Ishikawa (cell line): ENCODE results near the gene PSPC1.

ENCODE experiments used
- CEBPB ChIP-seq: IDR thresholded peaks from 2 replicates; pipeline ENCODE4 v1.6.1; 2012
- CREB1 ChIP-seq: IDR thresholded peaks from 2 replicates; pipeline ENCODE4 v1.6.1; 2012; ENCODE audit warnings: low read depth
- EGR1 ChIP-seq: IDR thresholded peaks from 2 replicates; pipeline ENCODE4 v1.6.1; 2012
- EP300 ChIP-seq: IDR thresholded peaks from 2 replicates; pipeline ENCODE4 v1.6.1; 2012; ENCODE audit warnings: borderline replicate concordance
- FOXM1 ChIP-seq: IDR thresholded peaks from 2 replicates; pipeline ENCODE4 v1.6.1; 2012; ENCODE audit warnings: low read depth, borderline replicate concordance
- NFIC ChIP-seq: IDR thresholded peaks from 2 replicates; pipeline ENCODE4 v1.6.1; 2012
- RAD21 ChIP-seq: IDR thresholded peaks from 2 replicates; pipeline ENCODE4 v1.6.1; 2012; ENCODE audit warnings: low read depth
- TAF1 ChIP-seq: IDR thresholded peaks from 2 replicates; pipeline ENCODE4 v1.6.1; 2012; ENCODE audit warnings: low read depth, mild to moderate bottlenecking
- TCF12 ChIP-seq: IDR thresholded peaks from 2 replicates; pipeline ENCODE4 v1.6.1; 2012; ENCODE audit warnings: low read depth
- TEAD4 ChIP-seq: IDR thresholded peaks from 2 replicates; pipeline ENCODE4 v1.6.1; 2012
- YY1 ChIP-seq: IDR thresholded peaks from 2 replicates; pipeline ENCODE4 v1.6.1; 2012; ENCODE audit warnings: low read depth
- ZBTB7A ChIP-seq: IDR thresholded peaks from 2 replicates; pipeline ENCODE4 v1.6.1; 2012; ENCODE audit warnings: low read depth
- TF ChIP-seq, protein P1 (sequence below): IDR thresholded peaks from 2 replicates; pipeline ENCODE4 v1.6.1; 2012
- TF ChIP-seq, protein P2 (sequence below): IDR thresholded peaks from 2 replicates; pipeline ENCODE4 v1.6.1; 2012; ENCODE audit warnings: low read depth, mild to moderate bottlenecking
- TF ChIP-seq, protein P3 (sequence below): IDR thresholded peaks from 2 replicates; pipeline ENCODE4 v1.6.1; 2012

Gene PSPC1

DNA sequence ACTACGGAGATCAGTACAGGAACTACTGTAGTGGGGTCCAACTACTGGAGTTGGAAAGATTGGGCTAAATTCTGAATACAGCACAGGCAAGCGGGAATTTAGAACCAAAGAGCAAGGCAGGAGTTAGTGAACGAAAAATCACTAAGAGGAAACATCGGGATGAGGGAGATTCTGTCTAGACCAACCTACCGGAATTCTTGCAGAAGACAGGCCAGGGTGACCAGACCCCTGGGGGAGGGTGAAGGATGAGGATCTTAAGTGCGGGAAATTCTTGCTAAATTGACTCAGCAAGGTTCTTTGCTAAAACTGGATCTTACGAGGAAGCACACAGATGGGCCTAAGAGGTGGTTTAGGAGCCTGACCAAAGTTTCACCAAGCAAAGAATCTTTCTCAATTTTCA lies 13.2 kb upstream of the PSPC1 start:
- TF ChIP-seq CREB1, result no peak
- TF ChIP-seq TEAD4, result no peak
- TF ChIP-seq YY1, result no peak
- TF ChIP-seq FOXM1, result no peak
- TF ChIP-seq, protein P1, sequence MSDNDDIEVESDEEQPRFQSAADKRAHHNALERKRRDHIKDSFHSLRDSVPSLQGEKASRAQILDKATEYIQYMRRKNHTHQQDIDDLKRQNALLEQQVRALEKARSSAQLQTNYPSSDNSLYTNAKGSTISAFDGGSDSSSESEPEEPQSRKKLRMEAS, result no peak
- TF ChIP-seq, protein P2, sequence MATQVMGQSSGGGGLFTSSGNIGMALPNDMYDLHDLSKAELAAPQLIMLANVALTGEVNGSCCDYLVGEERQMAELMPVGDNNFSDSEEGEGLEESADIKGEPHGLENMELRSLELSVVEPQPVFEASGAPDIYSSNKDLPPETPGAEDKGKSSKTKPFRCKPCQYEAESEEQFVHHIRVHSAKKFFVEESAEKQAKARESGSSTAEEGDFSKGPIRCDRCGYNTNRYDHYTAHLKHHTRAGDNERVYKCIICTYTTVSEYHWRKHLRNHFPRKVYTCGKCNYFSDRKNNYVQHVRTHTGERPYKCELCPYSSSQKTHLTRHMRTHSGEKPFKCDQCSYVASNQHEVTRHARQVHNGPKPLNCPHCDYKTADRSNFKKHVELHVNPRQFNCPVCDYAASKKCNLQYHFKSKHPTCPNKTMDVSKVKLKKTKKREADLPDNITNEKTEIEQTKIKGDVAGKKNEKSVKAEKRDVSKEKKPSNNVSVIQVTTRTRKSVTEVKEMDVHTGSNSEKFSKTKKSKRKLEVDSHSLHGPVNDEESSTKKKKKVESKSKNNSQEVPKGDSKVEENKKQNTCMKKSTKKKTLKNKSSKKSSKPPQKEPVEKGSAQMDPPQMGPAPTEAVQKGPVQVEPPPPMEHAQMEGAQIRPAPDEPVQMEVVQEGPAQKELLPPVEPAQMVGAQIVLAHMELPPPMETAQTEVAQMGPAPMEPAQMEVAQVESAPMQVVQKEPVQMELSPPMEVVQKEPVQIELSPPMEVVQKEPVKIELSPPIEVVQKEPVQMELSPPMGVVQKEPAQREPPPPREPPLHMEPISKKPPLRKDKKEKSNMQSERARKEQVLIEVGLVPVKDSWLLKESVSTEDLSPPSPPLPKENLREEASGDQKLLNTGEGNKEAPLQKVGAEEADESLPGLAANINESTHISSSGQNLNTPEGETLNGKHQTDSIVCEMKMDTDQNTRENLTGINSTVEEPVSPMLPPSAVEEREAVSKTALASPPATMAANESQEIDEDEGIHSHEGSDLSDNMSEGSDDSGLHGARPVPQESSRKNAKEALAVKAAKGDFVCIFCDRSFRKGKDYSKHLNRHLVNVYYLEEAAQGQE, result no peak
- TF ChIP-seq, protein P3, sequence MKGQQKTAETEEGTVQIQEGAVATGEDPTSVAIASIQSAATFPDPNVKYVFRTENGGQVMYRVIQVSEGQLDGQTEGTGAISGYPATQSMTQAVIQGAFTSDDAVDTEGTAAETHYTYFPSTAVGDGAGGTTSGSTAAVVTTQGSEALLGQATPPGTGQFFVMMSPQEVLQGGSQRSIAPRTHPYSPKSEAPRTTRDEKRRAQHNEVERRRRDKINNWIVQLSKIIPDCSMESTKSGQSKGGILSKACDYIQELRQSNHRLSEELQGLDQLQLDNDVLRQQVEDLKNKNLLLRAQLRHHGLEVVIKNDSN, result no peak
- TF ChIP-seq CEBPB, result no peak
- no peak for TF ChIP-seq TCF12
- no peak for TF ChIP-seq TAF1
- no peak for TF ChIP-seq RAD21
- no peak for TF ChIP-seq ZBTB7A
- TF ChIP-seq EP300, result no peak
- TF ChIP-seq EGR1, result no peak
- no peak for TF ChIP-seq NFIC

DNA sequence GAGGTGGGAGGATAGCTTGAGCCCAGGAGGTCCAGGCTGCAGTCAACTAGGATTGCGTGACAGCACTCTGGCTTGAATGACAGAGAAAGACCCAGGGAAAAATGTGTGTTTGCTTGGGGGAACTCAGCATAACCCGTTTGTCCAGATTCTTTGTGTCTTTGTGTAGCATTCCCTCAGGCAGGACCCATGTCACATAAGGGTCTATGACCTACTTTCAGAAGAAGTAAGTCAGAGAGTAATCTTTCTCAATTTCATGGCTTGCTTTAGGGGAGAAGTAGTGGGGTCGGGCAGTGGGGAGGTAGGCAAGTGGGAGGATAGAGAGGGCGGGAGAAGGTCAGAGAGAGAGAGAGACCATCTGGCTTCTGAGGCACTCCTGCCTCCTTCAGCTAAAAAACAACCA lies 11.9 kb upstream of the PSPC1 start:
- TF ChIP-seq EGR1 (no peak), NFIC (peak; percentile 55; the same call in 1 of the 2 replicates), RAD21 (no peak; the same call in 1 of the 2 replicates), TEAD4 (peak; percentile 97), CEBPB (peak; percentile 61; the same call in 1 of the 2 replicates), TCF12 (peak; percentile 87), YY1 (no peak), EP300 (peak; percentile 81; the same call in 1 of the 2 replicates), FOXM1 (peak; percentile 32; the same call in 1 of the 2 replicates), ZBTB7A (no peak)
- TF ChIP-seq, protein P1, result peak; percentile 21; the same call in 1 of the 2 replicates
- TF ChIP-seq, protein P3, result no peak
- TF ChIP-seq, protein P2, result no peak

DNA sequence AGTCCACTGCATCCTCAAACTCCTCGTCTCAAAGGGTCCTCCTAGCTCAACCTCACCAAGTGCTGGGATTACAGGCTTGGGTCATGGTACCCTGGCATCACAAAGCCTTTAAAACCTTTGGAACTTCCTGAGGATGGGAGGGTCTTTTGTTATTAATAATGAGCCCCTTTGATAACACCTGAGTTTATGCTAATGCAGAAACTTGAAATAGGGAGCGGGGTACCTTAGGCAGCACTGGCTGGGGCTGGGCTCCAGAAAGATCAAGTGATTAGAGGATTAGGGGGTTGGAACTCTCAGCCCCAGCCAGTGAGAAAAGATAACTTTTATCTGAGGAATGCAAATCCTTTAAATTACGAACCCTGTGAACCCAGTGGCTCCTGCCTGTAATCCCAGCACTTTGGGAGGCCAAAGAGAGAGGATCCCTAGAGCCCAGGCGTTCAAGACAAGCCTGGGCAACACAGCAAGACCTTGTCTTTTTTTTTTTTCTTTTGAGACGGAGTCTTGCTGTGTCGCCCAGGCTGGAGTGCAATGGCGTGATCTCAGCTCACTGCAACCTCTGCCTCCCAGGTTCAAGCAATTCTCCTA lies 9.3 kb upstream of the PSPC1 start:
- TF ChIP-seq EGR1, result no peak
- no peak for TF ChIP-seq CEBPB
- TF ChIP-seq ZBTB7A, result no peak
- no peak for TF ChIP-seq NFIC
- TF ChIP-seq TEAD4, result no peak
- TF ChIP-seq TCF12, result no peak
- TF ChIP-seq YY1, result no peak
- TF ChIP-seq, protein P3, result no peak
- no peak for TF ChIP-seq CREB1
- TF ChIP-seq FOXM1, result no peak
- TF ChIP-seq, protein P1, result no peak
- TF ChIP-seq, protein P2, result no peak
- no peak for TF ChIP-seq EP300
- no peak for TF ChIP-seq RAD21
- TF ChIP-seq TAF1, result no peak
